ENCODE results near the gene PIK3R3.
"Not testable (repeated sequence)": the region's sequence is repeated elsewhere in the genome, so short reads cannot be mapped to it uniquely, and the experiment has no call there.

PIK3R3 gene

DNA sequence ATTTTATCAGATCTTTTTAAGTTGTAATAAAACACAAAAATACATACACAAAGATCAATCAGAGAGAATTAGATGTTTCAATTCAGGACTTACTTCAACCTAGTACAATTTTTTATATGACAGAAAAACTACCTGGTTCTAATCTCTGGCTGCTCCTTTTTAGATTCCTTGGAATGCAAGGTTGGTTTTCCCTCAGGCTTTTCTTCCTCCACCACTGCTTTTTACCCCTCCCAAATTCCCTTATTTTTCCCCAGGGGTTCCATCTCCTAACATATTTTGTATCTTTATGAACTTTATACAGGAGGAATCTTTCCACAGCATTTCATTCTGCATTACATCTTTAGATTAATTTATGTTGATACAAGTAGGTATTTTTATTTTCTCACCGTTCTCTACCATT lies 33.2 kb downstream of the PIK3R3 start:
- DNase-seq = no peak

- no peak for DNase-seq
Measured at GRCh38 chr1:46098027-46098712, 34.3 kb downstream of the PIK3R3 start.

GRCh38 chr1:46097149-46097472 lies 35.3 kb downstream of the PIK3R3 start:
- no peak for DNase-seq

DNA sequence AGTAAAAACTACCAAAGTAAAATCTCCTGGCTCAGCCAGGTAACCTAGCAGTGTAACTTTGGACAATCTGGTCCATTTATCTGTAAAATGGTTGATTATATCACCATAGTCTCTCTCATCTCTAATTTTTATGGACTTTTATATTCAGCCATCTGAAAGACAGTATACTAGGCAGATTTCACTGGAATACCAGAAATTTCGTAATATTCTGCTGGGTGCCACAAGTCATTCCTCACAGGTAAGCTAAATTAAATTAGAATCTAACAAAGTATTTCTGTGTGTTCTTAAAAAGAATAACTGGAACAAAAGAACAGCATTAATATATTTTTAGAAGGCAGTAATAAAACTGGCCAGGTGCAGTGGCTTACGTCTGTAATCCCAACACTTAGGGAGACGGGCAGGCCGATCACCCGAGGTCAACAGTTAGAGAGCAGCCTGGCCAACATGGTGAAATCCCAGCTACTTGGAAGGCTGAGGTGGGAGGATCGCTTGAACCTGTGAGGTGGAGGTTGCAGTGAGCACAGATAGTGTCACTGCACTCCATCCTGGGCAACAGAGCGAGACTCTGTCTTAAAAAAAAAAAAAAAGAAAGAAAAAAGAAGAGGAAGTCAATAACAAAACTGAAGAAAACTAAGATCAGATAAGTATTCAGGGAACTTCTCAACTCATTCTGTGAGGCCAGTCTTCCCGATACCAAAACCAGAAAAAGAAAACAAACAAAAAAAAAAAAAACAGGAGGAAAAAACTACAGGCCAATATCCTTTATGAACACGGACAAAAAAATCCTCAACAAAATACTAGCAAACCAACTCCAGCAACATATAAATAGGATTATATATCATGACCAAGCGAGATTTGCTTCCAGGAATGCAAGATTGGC lies 35.9 kb downstream of the PIK3R3 start:
- no peak for DNase-seq

GRCh38 chr1:46095110-46095509 lies 37.3 kb downstream of the PIK3R3 start:
- DNase-seq = not testable (repeated sequence)

- peak; percentile 0 for DNase-seq
Measured at GRCh38 chr1:46094471-46095005, 37.9 kb downstream of the PIK3R3 start.

- not testable (repeated sequence) for DNase-seq
Measured at GRCh38 chr1:46093832-46094231, 38.6 kb downstream of the PIK3R3 start.

DNA sequence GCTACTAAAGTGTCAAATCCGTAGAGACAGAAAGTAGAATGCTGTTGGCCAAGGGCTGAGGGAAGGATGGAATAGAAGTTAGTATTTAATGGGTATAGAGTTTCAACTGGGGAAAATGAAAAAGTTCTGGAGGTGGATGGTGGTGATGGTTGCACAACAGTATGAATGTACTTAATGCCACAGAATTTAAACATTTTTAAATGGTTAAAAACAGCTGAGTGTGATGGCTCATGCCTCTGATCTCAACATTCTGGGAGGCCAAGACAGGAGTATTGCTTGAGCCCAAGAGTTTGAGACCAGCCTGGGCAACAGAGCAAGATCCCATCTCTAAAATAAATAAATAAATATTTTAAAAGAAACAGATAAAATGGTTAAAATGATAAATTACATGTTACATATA lies 44.5 kb downstream of the PIK3R3 start:
- no peak for DNase-seq

DNA sequence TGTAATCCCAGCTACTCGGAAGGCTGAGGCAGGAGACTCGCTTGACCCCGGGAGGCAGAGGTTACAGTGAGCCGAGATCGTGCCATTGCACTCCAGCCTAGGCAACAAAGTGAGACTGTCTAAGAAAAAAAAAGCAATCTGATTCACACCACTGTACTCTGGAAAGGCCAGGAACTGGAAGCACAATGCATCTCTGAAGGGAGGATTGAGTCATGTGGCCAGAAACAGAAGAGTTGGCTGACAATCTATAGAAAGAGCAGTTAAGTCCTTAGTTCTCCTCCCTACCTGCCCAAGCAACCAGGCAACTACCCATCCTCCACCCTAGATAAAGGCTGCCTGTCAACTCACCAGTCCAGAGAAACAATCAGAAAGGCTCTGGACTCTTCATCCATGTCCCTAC lies 45.9 kb downstream of the PIK3R3 start:
- no peak for DNase-seq

- no peak for DNase-seq
Measured at GRCh38 chr1:46084553-46085451, 47.6 kb downstream of the PIK3R3 start.

DNA sequence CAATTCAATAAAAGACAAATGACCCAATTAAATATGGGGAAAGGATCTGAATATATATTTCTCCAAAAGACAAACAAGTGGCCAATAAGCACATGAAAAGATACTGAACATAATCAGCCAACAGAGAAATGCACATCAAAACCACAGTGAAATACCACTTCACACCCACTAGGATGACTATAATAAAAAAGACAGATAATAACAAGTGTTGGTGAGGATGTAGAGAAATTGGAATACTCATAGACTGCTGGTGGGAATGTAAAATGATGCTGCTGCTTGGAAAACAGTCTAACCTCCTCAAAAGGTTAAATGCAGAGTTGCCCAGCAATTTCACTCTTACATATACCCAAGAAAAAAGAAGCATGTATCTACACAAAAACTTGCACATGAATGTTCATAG lies 48.9 kb downstream of the PIK3R3 start:
- no peak for DNase-seq

DNA sequence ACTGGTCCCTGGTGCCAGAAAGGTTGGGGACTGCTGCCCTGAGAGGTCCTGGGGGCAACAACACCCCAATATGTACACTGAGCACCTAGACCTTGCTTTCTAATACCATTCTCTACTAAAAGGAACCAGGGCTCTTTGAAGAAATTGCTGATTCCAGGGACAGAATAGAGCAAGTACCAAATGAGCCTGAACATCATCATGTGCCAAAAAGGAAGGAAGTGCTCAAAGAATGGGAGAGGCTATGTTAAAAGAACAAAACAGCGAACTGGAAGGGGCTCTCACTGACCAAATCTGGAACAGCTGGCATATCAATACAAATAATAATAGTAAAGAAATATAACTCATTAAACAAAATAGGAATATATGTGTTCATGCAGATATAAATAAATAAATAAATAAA lies 50.8 kb downstream of the PIK3R3 start:
- no peak for DNase-seq

GRCh38 chr1:46081206-46081605 lies 51.2 kb downstream of the PIK3R3 start:
- no peak for DNase-seq

DNA sequence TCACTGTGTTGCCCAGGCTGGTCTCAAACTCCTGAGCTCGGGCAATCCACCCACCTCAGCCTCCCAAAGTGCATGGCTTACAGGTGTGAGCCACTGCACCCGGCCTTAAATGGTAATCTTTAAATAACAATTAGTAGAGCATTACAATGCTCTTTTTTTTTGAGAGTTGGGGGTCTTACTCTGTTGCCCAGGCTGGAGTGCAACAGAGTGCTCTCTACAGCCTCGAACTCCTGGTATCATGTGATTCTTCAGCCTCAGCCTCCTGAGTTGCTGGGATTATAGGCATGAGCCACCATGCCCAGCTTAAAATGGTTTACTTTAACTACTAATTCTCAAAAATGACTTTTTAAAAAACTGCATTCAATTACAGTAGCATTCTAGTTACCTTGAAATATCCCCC lies 52.2 kb downstream of the PIK3R3 start:
- no peak for DNase-seq

- no peak for DNase-seq
Measured at GRCh38 chr1:46077644-46078043, 54.8 kb downstream of the PIK3R3 start.

GRCh38 chr1:46076343-46076742 lies 56.1 kb downstream of the PIK3R3 start:
- no peak for DNase-seq

GRCh38 chr1:46072975-46073374 lies 59.5 kb downstream of the PIK3R3 start:
- DNase-seq = no peak

- no peak for DNase-seq
Measured at GRCh38 chr1:46070164-46070814, 62.1 kb downstream of the PIK3R3 start.

GRCh38 chr1:46068525-46068924 lies 63.9 kb downstream of the PIK3R3 start:
- no peak for DNase-seq

DNA sequence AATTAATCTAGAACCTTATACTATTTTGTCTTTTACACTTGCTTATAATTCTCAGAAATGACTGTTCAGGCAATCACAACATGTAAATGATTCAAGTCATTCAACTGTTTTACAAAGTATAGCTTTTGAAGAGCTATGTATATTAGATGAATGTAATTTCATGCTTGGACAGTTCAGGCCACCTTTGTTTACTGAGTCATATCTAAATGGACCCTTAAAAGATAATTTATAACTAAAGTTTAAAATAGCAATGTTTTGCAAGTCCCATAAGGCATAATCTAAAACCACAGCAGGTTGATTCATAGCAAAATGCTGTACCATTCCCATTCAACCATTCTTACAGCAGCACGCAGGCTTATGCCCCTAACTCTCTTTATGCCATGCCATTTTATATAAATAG lies 64.8 kb downstream of the PIK3R3 start:
- no peak for DNase-seq

DNA sequence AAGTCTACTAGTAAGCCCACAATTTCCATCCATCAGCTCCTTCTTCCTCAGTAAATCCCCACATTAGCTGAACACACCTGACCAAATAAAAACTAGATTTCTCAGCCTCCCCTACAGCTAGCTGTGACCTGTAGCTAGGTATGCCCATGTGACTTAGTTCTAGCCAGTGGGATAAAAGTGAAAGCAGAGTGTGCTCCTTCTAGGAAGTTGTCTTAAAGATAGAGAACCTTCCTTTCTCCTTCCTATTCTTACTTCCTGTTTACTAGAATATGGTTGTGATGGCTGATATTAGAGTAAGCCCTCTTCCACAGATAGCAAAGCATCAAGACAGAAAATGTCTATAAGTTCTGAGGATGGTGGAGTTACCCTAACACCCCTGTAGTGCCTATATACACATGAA lies 67.0 kb downstream of the PIK3R3 start:
- no peak for DNase-seq

DNA sequence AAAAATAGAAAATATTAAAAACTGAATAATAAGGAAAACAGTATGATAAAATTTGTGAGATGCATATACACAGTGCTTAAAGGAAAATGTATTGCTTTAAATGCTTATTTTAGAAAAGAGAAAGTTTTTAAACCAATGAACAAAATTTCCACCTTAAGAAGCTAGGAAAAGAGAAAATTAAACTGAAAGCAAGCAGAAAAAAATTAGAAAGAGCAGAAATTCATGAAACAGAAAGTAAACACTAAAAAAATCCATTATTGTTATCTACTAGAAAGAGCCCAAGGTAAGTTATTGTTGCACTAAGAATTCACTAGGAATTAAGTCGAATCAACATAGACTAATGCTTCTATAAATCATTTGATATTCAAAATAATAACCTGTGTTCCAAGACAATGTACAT lies 67.7 kb downstream of the PIK3R3 start:
- no peak for DNase-seq

All from midbrain (tissue), 1 donor.